Panc1 (cell line): ENCODE data around the gene MAP3K4. TPM values are rescaled to one million over a fixed set of nuclear protein-coding genes. Genes with fewer than 3 reads are reported as not detected.

Experiments used
- ATAC-seq: fragments of 200-7000 bp; cut with Tn5 transposase; 2 replicates; pipeline ENCODE4 v1.9.1; 2020; ENCODE audit warnings: mild to moderate bottlenecking, moderate library complexity
- BruUV-seq: library from RNA; stranded (reverse); fragments of 400-500 nt; replicated peaks from 2 replicates; lab custom pipeline; 2021; lab: Mats Ljungman, UMichigan
- CTCF ChIA-PET: fragments of 300-600 bp; sonication (Branson Sonifier 250); formaldehyde crosslinking; loops from one replicate; lab custom pipeline; 2022; ENCODE audit warnings: antibody characterized with exemption; lab: Charles Lee
- POLR2A ChIA-PET: fragments of 300-600 bp; sonication (Branson Sonifier 250); formaldehyde crosslinking; loops from one replicate; lab custom pipeline; 2022; ENCODE audit warnings: antibody characterized with exemption; lab: Charles Lee
- DNase-seq: peaks from one replicate; pipeline ENCODE4 v3.0.0-alpha.2; 2010; ENCODE audit warnings: low read depth, low spot score
- H3K27ac ChIP-seq: 2 replicates; pipeline ENCODE4 v1.5.1; 2011; ENCODE audit warnings: mild to moderate bottlenecking, low read length, inconsistent platforms
- H3K27me3 ChIP-seq: fragments of 200-500 bp; sonication (Bioruptor generic); 2 replicates; pipeline ENCODE4 v1.6.0; 2014; ENCODE audit warnings: low read length, inconsistent platforms; ENCODE audit not compliant: control insufficient read depth, insufficient read depth
- H3K36me3 ChIP-seq: fragments of 200-500 bp; sonication (Bioruptor generic); 2 replicates; pipeline ENCODE4 v1.5.1; 2014; ENCODE audit warnings: inconsistent platforms, mild to moderate bottlenecking, low read length, moderate library complexity; ENCODE audit not compliant: control insufficient read depth, insufficient read depth
- H3K4me1 ChIP-seq: 2 replicates; pipeline ENCODE4 v1.5.1; 2011; ENCODE audit warnings: inconsistent platforms, mild to moderate bottlenecking, low read length, moderate library complexity; ENCODE audit not compliant: control insufficient read depth, insufficient read depth
- H3K4me3 ChIP-seq, 2 experiments: 2 replicates each; pipeline ENCODE4 v1.5.1; 2011 to 2012; ENCODE audit warnings: low read depth in 2 of 2, low read length in 2 of 2, mild to moderate bottlenecking in 2 of 2, inconsistent platforms in 1 of 2, moderate library complexity in 1 of 2
- H3K9me3 ChIP-seq: fragments of 200-500 bp; sonication (Bioruptor generic); 2 replicates; pipeline ENCODE4 v1.5.1; 2014; ENCODE audit warnings: low read depth, mild to moderate bottlenecking, inconsistent platforms, low read length, moderate library complexity; ENCODE audit not compliant: control insufficient read depth, insufficient read depth
- CTCF ChIP-seq: fragments of 450-650 bp; IDR thresholded peaks from 2 replicates; pipeline ENCODE4 v1.5.1; 2017; ENCODE audit warnings: mild to moderate bottlenecking
- POLR2AphosphoS5 ChIP-seq: IDR thresholded peaks from 2 replicates; pipeline ENCODE4 v1.6.1; 2012; ENCODE audit warnings: mild to moderate bottlenecking, low read depth, low read length, moderate library complexity
- SIN3A ChIP-seq: IDR thresholded peaks from 2 replicates; pipeline ENCODE4 v1.6.1; 2012; ENCODE audit warnings: low read depth, mild to moderate bottlenecking, low read length, moderate library complexity, borderline replicate concordance; ENCODE audit not compliant: insufficient read depth
- TCF7L2 ChIP-seq: IDR thresholded peaks from 2 replicates; pipeline ENCODE4 v1.6.1; 2011; ENCODE audit warnings: mild to moderate bottlenecking, low read depth, low read length, inconsistent platforms
- in situ Hi-C: cut with HindIII; loops from 2 replicates; pipeline ENCODE4 v1.10.0; 2016; ENCODE audit warnings: low sequenced_read_pairs, low pct_unique_long_range_greater_than_20kb
- intact Hi-C: fragments of 100-400 bp; cut with micrococcal nuclease; formaldehyde crosslinking; loops from one replicate; pipeline ENCODE4 v1.10.0; 2022; ENCODE audit not compliant: unreplicated experiment
- total RNA-seq: library from RNA; stranded (reverse); gene quantifications from one replicate; pipeline ENCODE4 v1.2.1, GENCODE V29; 2021; ENCODE audit not compliant: unreplicated experiment
- TF ChIP-seq, protein P1 (sequence below), 2 experiments: IDR thresholded peaks; 2 replicates each; pipeline ENCODE4 v1.6.1; 2011 to 2012; ENCODE audit warnings: low read depth in 2 of 2, control low read depth in 1 of 2, low read length in 1 of 2, mild to moderate bottlenecking in 1 of 2, moderate library complexity in 1 of 2; ENCODE audit not compliant: insufficient read depth in 1 of 2

MAP3K4 gene
- total RNA-seq, 1 experiment from 2014 or later, result 49.3 TPM

- intact Hi-C loops, result no loop called here
These were observed 31.7 kb upstream of the MAP3K4 start for GRCh38 chr6:160959726-160960435.

DNA sequence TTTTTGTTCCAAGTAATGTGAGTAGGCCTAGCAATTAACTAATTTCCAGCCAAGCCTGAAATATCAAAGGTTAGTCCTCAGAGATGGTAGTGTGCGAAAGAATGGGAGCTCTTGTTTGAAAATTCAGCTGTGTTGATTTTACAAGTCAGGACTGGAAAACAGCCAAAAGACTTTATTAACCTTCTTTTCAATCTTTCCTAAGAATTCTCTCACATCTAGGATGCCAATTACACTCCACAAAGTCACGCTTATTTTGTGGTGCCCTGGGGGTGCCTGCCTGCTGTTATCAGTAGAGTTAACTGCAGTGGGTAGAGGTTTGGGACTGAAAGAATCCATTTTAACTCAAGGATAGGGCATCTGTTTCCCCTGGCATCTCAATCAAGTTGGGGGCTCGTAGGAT lies 30.7 kb upstream of the MAP3K4 start:
- TF ChIP-seq SIN3A (no peak), POLR2AphosphoS5 (no peak), CTCF (no peak), TCF7L2 (no peak)
- TF ChIP-seq, protein P1, sequence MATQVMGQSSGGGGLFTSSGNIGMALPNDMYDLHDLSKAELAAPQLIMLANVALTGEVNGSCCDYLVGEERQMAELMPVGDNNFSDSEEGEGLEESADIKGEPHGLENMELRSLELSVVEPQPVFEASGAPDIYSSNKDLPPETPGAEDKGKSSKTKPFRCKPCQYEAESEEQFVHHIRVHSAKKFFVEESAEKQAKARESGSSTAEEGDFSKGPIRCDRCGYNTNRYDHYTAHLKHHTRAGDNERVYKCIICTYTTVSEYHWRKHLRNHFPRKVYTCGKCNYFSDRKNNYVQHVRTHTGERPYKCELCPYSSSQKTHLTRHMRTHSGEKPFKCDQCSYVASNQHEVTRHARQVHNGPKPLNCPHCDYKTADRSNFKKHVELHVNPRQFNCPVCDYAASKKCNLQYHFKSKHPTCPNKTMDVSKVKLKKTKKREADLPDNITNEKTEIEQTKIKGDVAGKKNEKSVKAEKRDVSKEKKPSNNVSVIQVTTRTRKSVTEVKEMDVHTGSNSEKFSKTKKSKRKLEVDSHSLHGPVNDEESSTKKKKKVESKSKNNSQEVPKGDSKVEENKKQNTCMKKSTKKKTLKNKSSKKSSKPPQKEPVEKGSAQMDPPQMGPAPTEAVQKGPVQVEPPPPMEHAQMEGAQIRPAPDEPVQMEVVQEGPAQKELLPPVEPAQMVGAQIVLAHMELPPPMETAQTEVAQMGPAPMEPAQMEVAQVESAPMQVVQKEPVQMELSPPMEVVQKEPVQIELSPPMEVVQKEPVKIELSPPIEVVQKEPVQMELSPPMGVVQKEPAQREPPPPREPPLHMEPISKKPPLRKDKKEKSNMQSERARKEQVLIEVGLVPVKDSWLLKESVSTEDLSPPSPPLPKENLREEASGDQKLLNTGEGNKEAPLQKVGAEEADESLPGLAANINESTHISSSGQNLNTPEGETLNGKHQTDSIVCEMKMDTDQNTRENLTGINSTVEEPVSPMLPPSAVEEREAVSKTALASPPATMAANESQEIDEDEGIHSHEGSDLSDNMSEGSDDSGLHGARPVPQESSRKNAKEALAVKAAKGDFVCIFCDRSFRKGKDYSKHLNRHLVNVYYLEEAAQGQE (IDR thresholded peaks at IDR 0.05; ENCODE audit: insufficient read depth in 1 of 2, low read depth in 2 of 2, low read length in 1 of 2), result no peak
- CTCF ChIA-PET, result interaction anchor here (0.9 kb wide), 1 partner anchor 410 kb away, joined by 4 read pairs; no protein-coding TSS in a partner anchor
- H3K27ac ChIP-seq, result no peak overlapping the region
- H3K36me3 ChIP-seq, result no peaks in the 10 kb centered on the region
- intact Hi-C loops (no loop called here), in situ Hi-C loops (no loop called here)
- no peak overlapping the region for H3K4me3 ChIP-seq
- no peaks in the 10 kb centered on the region for H3K4me1 ChIP-seq
- H3K27me3 ChIP-seq, result no peaks in the 10 kb centered on the region
- DNase-seq (no peak), ATAC-seq (no peak)
- H3K9me3 ChIP-seq, result no peaks in the 10 kb centered on the region
- POLR2A ChIA-PET, result interaction anchor here (0.7 kb wide), 1 partner anchor 42 kb away, joined by 3 read pairs; no protein-coding TSS in a partner anchor
- BruUV-seq, result no TSS peak

More at GRCh38 chr6:160959726-160960435, 31.7 kb upstream of the MAP3K4 start:
- CTCF ChIA-PET, result interaction anchor here (0.9 kb wide), 1 partner anchor 411 kb away, joined by 4 read pairs; no protein-coding TSS in a partner anchor
- no peak for DNase-seq
- POLR2A ChIA-PET, result no interaction called here
- Histone ChIP-seq H3K27ac (no peak overlapping the region), H3K27me3 (no peaks in the 10 kb centered on the region), H3K4me3 (no peak overlapping the region), H3K9me3 (no peaks in the 10 kb centered on the region), H3K4me1 (no peaks in the 10 kb centered on the region), H3K36me3 (no peaks in the 10 kb centered on the region)
- in situ Hi-C loops, result no loop called here
- no peak for ATAC-seq
- no peak for TF ChIP-seq SIN3A
- no peak for TF ChIP-seq TCF7L2
- no peak for TF ChIP-seq POLR2AphosphoS5
- TF ChIP-seq CTCF, result no peak
- TF ChIP-seq, protein P1 (IDR thresholded peaks at IDR 0.05; ENCODE audit: insufficient read depth in 1 of 2, low read depth in 2 of 2, low read length in 1 of 2), result no peak
- BruUV-seq, result no TSS peak
